MG63 (cell line): ENCODE results near the gene PIP5K1B. TPM values are rescaled to one million over a fixed set of nuclear protein-coding genes. Genes with fewer than 3 reads are reported as not detected.
"Not testable (repeated sequence)": the region's sequence is repeated elsewhere in the genome, so short reads cannot be mapped to it uniquely, and the experiment has no call there.

ENCODE experiments used
- DNase-seq: peaks from one replicate; pipeline ENCODE4 v3.0.0-alpha.2; 2020
- H3K27me3 ChIP-seq: fragments of 250-450 bp; sonication (Bioruptor Pico); 2 replicates; pipeline ENCODE4 v1.5.1; 2020; ENCODE audit warnings: mild to moderate bottlenecking, moderate library complexity
- H3K36me3 ChIP-seq: fragments of 250-450 bp; sonication (Bioruptor Pico); 2 replicates; pipeline ENCODE4 v1.5.1; 2020; ENCODE audit warnings: mild to moderate bottlenecking, moderate library complexity
- H3K4me3 ChIP-seq: fragments of 250-450 bp; sonication (Bioruptor Pico); 2 replicates; pipeline ENCODE4 v1.5.1; 2020; ENCODE audit warnings: mild to moderate bottlenecking, moderate library complexity
- H3K9me3 ChIP-seq: fragments of 250-450 bp; sonication (Bioruptor Pico); 2 replicates; pipeline ENCODE4 v1.5.1; 2020; ENCODE audit warnings: mild to moderate bottlenecking, moderate library complexity
- total RNA-seq: library from RNA; depleted of rRNA; stranded (reverse); fragments of >200 nt; shearing (Covaris generic); gene quantifications from 2 replicates; pipeline ENCODE4 v1.2.3, GENCODE V29; 2014; ENCODE audit warnings: low replicate concordance; rRNA removed

Gene PIP5K1B
- total RNA-seq, 1 experiment from 2014 or later = not detected

- H3K36me3 ChIP-seq = no peaks in the 10 kb centered on the region
- DNase-seq = no peak
- H3K27me3 ChIP-seq = no peaks in the 10 kb centered on the region
- H3K4me3 ChIP-seq = no peak overlapping the region
- H3K9me3 ChIP-seq = no peaks in the 10 kb centered on the region
These were observed 339.5 kb downstream of the PIP5K1B start for GRCh38 chr9:69044240-69045219.

- Histone ChIP-seq H3K4me3 (no peak overlapping the region), H3K36me3 (no peaks in the 10 kb centered on the region), H3K9me3 (no peaks in the 10 kb centered on the region), H3K27me3 (no peaks in the 10 kb centered on the region)
- no peak for DNase-seq
These were observed 340.8 kb downstream of the PIP5K1B start for GRCh38 chr9:69045821-69046220.

- H3K4me3 ChIP-seq = no peak overlapping the region
- H3K27me3 ChIP-seq = no peaks in the 10 kb centered on the region
- no peaks in the 10 kb centered on the region for H3K36me3 ChIP-seq
- H3K9me3 ChIP-seq = no peaks in the 10 kb centered on the region
- DNase-seq = no peak
These were observed 341.7 kb downstream of the PIP5K1B start for GRCh38 chr9:69046723-69047122.

GRCh38 chr9:69047371-69047770 is 342.3 kb downstream of the PIP5K1B start:
- no peaks in the 10 kb centered on the region for H3K36me3 ChIP-seq
- H3K27me3 ChIP-seq = no peaks in the 10 kb centered on the region
- DNase-seq = peak; percentile 7

GRCh38 chr9:69049094-69049493 is 344.1 kb downstream of the PIP5K1B start:
- no peak overlapping the region for H3K4me3 ChIP-seq
- H3K9me3 ChIP-seq = no peaks in the 10 kb centered on the region
- no peaks in the 10 kb centered on the region for H3K36me3 ChIP-seq
- DNase-seq = no peak
- no peaks in the 10 kb centered on the region for H3K27me3 ChIP-seq

More at GRCh38 chr9:69047371-69047770, 342.3 kb downstream of the PIP5K1B start:
- H3K9me3 ChIP-seq = no peaks in the 10 kb centered on the region
- no peak overlapping the region for H3K4me3 ChIP-seq

GRCh38 chr9:69050936-69051335 is 345.9 kb downstream of the PIP5K1B start:
- not testable (repeated sequence) for H3K36me3 ChIP-seq, H3K9me3 ChIP-seq, DNase-seq, H3K27me3 ChIP-seq, H3K4me3 ChIP-seq

- Histone ChIP-seq H3K4me3 (no peak overlapping the region), H3K27me3 (no peaks in the 10 kb centered on the region), H3K9me3 (no peaks in the 10 kb centered on the region), H3K36me3 (no peaks in the 10 kb centered on the region)
- no peak for DNase-seq
These were observed 349.9 kb downstream of the PIP5K1B start for GRCh38 chr9:69054989-69055388.

- no peaks in the 10 kb centered on the region for H3K9me3 ChIP-seq
- no peak for DNase-seq
- H3K36me3 ChIP-seq = no peaks in the 10 kb centered on the region
- H3K4me3 ChIP-seq = no peak overlapping the region
- no peaks in the 10 kb centered on the region for H3K27me3 ChIP-seq
These were observed 351.3 kb downstream of the PIP5K1B start for GRCh38 chr9:69056191-69056815.

- DNase-seq = no peak
- H3K9me3 ChIP-seq = no peaks in the 10 kb centered on the region
- no peaks in the 10 kb centered on the region for H3K36me3 ChIP-seq
- no peaks in the 10 kb centered on the region for H3K27me3 ChIP-seq
- no peak overlapping the region for H3K4me3 ChIP-seq
These were observed 353.1 kb downstream of the PIP5K1B start for GRCh38 chr9:69058101-69058500.

Other genes starting within 250 kb of the PIP5K1B start
- gene TMEM252, start 164.4 kb upstream of the PIP5K1B start, total RNA-seq = not detected in 2 replicates